T follicular helper cell (primary cell): Measurements from ENCODE around the gene ZBTB48.
"Not testable (repeated sequence)": the region's sequence is repeated elsewhere in the genome, so short reads cannot be mapped to it uniquely, and the experiment has no call there.

Experiments
- DNase-seq: peaks from one replicate; pipeline ENCODE4 v3.0.0-alpha.2; 2020; ENCODE audit warnings: low read depth

ZBTB48 gene

GRCh38 chr1:6591222-6591621 is 11.4 kb downstream of the ZBTB48 start:
- DNase-seq = no peak

GRCh38 chr1:6591644-6592043 is 11.8 kb downstream of the ZBTB48 start:
- no peak for DNase-seq

GRCh38 chr1:6592441-6592840 is 12.6 kb downstream of the ZBTB48 start:
- DNase-seq = no peak

GRCh38 chr1:6592865-6593593 is 13.2 kb downstream of the ZBTB48 start:
- DNase-seq = no peak

DNA sequence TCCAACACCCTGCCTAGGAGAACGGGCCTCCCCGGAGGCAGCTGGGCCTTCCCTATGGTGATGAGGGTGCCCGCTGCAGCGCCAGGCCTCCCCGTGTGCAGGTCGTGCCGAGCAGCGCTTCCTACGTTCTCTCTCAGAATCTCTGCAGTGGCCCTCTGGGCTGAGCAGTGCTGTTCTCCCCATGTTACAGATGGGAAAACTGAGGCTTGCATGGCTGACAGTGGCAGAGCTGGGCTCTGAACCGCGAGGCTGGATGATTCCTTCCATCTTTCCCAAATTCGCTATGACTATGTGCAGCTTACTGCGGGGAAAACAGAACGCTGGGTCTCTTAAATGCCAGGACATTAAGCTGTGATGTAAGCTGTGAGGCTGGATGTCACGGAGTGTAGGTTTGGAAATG is 14.0 kb downstream of the ZBTB48 start:
- no peak for DNase-seq

DNA sequence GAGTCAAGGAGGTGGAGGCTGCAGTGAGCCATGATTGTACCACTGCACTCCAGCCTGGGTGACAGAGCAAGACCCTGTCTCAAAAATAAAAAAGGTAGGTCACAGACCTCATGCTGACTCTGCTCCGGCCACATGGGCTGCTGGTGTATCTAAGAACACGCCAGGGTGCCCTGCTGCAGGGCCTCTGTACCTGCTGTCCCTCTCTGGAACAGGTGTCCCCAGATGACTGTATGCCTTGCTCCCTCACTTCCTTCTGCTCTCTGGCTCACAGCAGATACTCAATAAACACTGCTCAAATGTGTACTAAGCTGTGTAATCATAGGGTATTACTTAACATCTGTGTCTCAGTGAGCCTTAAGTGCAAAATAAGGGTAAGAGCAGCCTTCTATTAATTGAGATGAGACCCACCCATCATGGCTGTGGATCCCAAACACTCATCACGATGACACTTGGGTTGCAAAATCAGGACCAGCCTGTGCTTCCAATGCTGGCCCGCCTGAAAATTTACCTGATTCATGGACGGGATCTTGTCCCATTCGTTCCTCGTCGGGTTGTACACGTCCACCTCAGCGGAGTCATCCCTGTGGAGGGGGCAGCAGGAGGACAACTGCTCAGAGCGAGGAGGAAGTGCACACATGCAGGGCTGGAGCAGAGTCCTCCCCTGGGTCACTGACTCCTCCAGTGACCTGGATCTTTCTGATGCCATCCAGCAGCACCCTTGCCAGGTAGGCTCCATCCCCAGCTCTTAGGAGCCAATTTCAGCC is 15.4 kb downstream of the ZBTB48 start:
- DNase-seq = no peak

DNA sequence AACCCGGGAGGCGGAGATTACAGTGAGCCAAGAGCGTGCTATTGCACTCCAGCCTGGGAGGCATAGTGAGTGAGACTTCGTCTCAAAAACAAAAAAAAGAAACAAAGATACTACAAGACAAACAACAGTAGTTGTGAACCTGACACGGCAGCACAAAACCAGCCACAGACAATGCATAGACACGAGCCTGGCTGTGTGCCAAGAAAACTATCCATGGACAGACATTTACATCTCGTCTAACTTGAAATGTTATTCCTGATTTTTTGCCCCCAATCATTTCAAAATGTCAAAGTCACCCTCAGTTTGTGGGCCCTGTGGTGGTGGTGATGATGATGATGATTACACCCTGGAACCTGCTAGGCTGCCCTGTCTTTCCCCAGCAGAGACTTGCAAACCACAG is 16.6 kb downstream of the ZBTB48 start:
- DNase-seq = no peak

DNA sequence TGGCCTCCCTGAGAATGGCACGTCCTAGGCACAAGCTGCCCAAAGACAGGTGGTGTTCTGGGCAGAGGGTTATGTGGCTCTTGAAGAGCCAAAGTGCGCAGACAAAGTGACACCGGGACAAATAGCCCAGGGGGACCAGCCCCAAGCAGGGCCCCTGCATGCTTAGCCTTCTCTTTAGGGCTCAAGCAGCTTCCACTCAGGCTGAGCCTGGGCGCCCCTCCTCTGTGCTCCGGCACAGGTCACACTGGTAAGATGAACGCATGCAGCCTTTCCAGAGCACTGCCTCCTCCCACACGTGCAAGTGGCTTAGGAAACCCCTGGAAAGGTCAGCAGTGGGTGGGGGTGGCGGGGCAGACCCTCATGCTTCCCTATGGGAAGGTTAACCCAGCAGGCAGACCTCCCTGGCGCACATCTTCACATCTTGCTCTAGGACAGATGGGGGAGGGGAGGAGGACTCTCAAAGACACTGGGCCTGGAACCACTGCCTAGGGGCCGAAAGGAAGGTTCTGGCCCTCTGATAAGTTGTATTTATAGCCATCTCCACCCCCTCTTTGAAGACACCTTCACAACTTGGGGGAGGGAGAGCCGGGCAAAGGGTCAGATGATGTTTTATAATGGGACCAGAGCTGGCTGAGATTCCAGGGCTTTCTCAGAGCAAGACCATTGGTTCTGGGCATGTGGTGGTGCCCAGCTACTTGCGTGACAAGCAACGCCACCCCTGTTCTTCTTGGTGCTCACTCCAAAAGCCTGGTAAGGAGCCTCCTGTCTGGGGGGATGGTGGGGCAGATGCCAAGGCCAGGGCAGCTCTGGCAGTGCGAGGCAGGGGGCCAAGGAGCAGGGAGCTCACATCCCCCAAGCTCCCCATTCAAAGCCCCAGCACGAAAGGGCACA is 17.3 kb downstream of the ZBTB48 start:
- no peak for DNase-seq

DNA sequence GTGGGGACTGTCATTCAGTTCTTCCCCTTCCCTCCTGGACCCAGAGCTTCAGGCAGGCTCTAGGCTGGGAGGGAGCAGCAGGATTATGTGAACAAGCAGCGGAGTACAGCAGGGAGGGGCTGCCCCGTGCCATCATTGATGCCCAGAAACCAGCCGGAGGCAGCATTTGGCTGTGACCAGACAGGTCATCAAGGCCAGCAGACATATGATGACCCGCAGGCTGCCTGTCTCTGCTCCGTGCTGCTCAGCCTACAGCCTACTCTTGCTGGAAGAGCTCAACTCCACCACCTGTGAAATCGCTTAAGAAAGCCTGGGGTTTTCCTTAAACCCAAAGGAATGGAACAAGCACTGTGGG is 18.0 kb downstream of the ZBTB48 start:
- no peak for DNase-seq

DNA sequence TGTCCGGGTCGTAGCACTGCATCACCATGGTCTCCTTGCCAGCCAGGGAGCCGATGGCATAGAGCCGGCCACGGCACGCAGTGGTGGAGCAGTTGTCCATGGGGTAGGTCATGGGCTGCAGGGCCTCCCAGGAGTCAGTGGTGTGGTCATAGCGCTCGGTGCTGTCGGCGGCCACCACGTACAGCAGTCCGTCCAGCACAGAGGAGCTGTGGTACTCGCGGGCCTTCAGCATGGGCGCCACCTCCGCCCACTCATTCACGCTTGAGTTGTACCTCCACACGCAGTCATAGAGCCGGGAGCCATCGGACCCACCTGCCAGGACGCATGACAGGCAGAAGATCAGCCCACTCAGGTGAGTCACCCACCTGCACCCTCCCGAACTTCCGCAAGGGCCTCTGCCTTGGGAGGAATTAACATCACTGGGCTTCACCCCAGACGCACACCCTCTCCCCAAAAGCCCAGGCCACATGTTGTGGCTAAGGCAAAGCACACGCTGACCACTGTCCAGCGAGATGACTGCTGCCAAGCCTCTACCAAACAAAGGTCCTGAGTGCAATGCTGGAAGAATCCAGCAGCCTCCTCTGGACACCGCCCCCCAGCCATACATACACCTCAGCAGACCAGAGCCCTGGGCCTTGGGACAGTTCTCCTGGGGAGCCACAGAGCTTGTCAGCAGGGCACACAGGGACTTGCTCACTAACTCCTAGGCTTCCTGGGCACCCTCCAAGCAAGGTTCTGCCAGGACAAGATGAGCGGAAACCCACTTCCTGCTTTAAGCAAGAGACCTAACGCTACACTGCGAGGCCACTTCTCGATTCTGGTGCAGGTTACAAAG is 19.6 kb downstream of the ZBTB48 start:
- DNase-seq = peak; percentile 24

- not testable (repeated sequence) for DNase-seq
Observed at GRCh38 chr1:6599991-6600390, 20.2 kb downstream of the ZBTB48 start.

GRCh38 chr1:6600410-6601048 is 20.7 kb downstream of the ZBTB48 start:
- no peak for DNase-seq

- peak; percentile 65 for DNase-seq
Observed at GRCh38 chr1:6601049-6601922, 21.5 kb downstream of the ZBTB48 start.

DNA sequence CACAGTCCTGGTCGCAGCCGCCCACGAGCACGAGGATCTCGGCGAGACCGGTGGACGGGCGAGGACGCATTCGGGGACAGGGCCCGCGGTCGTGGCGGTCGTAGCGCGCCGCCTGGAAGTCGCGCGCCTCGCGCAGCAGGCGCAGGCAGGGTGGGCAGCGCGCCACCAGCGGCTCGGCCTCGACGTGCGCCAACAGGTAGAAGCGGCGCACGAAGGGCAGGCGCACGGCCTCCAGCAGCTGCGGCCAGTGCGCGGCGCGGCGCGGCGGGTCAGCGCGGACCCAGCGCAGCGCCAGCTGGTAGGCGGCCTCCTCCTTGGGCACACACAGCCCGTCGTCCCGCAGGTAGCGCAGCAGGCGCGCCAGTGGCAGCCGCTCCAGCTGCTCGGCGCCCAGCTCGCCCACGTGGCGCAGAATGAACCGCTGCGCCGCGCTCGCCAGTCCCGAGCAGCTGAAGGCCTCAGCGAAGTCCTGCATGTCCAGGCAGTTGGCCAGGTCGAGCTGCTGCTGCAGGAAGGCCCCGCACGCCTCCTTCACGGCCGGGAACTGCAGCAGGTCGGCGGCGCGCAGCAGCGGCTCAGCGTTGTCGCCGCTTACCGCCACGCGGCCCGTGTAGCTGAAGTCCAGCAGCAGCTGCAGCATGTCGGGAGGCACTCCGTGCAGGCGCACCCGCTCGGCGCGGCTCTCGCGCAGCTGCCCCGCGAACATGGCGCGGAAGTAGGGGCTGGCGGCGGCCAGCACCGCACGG is 22.3 kb downstream of the ZBTB48 start:
- DNase-seq = no peak

- DNase-seq = peak; percentile 71
Observed at GRCh38 chr1:6602669-6603237, 23.0 kb downstream of the ZBTB48 start, which contains the start of gene KLHL21. Gene KLHL21, minus strand, starts transcription at chr1:6602869. Its CDS starts 52 bp downstream, at chr1:6602817.

GRCh38 chr1:6603238-6603914 is 23.6 kb downstream of the ZBTB48 start:
- DNase-seq = peak; percentile 46

DNA sequence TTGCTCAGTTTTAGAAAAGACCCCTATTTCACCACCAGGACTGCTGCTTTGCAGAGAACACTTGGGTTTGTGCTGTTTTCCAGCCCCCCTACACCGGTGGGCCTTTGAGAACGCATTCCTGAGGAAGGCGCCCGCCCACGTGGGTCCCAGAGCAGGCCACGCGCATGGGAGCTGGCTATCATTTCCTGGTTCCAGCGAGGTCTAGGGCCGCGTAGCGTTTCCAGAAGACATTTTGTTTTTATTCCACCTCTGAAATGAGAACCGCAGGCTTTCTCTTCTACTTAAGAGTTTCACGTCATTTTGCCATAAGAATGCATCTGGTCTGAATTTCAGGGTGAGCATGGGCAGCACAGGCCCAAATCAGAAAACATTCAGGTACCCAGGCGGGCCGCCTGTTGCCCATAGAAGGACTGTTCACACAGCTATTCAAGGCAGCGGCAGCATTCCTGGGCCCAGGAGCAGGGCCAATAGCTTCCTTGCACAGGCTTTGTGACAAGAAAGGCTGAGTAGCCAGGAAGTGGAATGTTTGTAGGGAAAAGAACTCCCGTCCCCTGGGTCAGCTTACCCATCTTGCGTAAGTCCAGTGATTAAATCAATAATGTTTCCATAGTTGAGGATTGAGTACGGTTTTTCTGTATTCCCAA is 24.2 kb downstream of the ZBTB48 start:
- no peak for DNase-seq
